Aorta (tissue), 5 donors: ENCODE measurements around the gene MARCHF6. TPM values are rescaled to one million over a fixed set of nuclear protein-coding genes. Genes with fewer than 3 reads are reported as not detected.

Experiments used
- ATAC-seq: fragments of 200-7000 bp; cut with Tn5 transposase; one replicate; pipeline ENCODE4 v1.9.1; 2022; ENCODE audit warnings: moderate library complexity; ENCODE audit not compliant: low FRiP score
- DNase-seq, 2 donors: peaks; one replicate each; pipeline ENCODE4 v3.0.0-alpha.2; 2020
- H3K27ac ChIP-seq, 2 donors: one replicate each; pipeline ENCODE4 v1.5.1; 2013; ENCODE audit warnings: low read length in 2 of 2, mild to moderate bottlenecking in 2 of 2, moderate library complexity in 2 of 2, control low read depth in 1 of 2, inconsistent platforms in 1 of 2, low read depth in 1 of 2
- H3K27me3 ChIP-seq, 2 donors: one replicate each; pipeline ENCODE4 v1.6.1; 2013; ENCODE audit warnings: control low read depth in 1 of 2, low read length in 1 of 2, mild to moderate bottlenecking in 1 of 2, moderate library complexity in 1 of 2; ENCODE audit not compliant: insufficient read depth in 2 of 2, control insufficient read depth in 1 of 2
- H3K36me3 ChIP-seq, 2 donors: one replicate each; pipeline ENCODE4 v1.6.1; 2013; ENCODE audit warnings: control low read depth in 1 of 2, low read length in 1 of 2, mild to moderate bottlenecking in 1 of 2; ENCODE audit not compliant: insufficient read depth in 2 of 2, control insufficient read depth in 1 of 2
- H3K4me1 ChIP-seq, 2 donors: one replicate each; pipeline ENCODE4 v1.6.1; 2013; ENCODE audit warnings: low read length in 2 of 2, control low read depth in 1 of 2, mild to moderate bottlenecking in 1 of 2, moderate library complexity in 1 of 2; ENCODE audit not compliant: insufficient read depth in 2 of 2, control insufficient read depth in 1 of 2
- H3K4me3 ChIP-seq, 2 donors: one replicate each; pipeline ENCODE4 v1.5.1; 2013; ENCODE audit warnings: low read length in 2 of 2, control low read depth in 1 of 2, mild to moderate bottlenecking in 1 of 2
- H3K9me3 ChIP-seq: one replicate; pipeline ENCODE4 v1.6.1; 2013; ENCODE audit warnings: mild to moderate bottlenecking, low read length; ENCODE audit not compliant: control insufficient read depth
- WGBS, 2 donors: extraction: QIAGEN DNeasy Blood & Tissue Kit; methylation state at CpG; one replicate each; pipeline ENCODE4 v1.1.7; 2013; 5-methylcytosine and 5-hydroxymethylcytosine counted together
- intact Hi-C, 2 donors: fragments of 100-400 bp; cut with DNase I; formaldehyde crosslinking; loops; one replicate each; pipeline versions ENCODE4 v1.14.2 to v1.15.0; 2022
- polyA plus RNA-seq, 2 donors: library from polyadenylated mRNA; stranded (reverse); fragments of 200-250 nt; gene quantifications; one replicate each; pipeline ENCODE4 v1.2.3, GENCODE V29; 2013
- total RNA-seq, 2 donors: library from RNA; stranded (reverse); fragmentation: NEBNext Ultra II Directional; extraction: Animal tissue kit (Norgen Biotek cat#: 25700); gene quantifications; one replicate each; pipeline ENCODE4 v1.2.1, GENCODE V29; 2021
- donor health status: healthy with polysubstance abuse.
- donor health status: Bipolar disorder and iron deficiency.
- donor health status: DM: no; HTN: no; CAD: no.
- donor health status: DM: no; HTN: no; CAD: no.
- donor health status: DM: yes; HTN: yes; CAD: no.

MARCHF6 gene
- total and polyA plus RNA-seq, 4 donors: 27.7 to 153 (median 111) TPM

DNA sequence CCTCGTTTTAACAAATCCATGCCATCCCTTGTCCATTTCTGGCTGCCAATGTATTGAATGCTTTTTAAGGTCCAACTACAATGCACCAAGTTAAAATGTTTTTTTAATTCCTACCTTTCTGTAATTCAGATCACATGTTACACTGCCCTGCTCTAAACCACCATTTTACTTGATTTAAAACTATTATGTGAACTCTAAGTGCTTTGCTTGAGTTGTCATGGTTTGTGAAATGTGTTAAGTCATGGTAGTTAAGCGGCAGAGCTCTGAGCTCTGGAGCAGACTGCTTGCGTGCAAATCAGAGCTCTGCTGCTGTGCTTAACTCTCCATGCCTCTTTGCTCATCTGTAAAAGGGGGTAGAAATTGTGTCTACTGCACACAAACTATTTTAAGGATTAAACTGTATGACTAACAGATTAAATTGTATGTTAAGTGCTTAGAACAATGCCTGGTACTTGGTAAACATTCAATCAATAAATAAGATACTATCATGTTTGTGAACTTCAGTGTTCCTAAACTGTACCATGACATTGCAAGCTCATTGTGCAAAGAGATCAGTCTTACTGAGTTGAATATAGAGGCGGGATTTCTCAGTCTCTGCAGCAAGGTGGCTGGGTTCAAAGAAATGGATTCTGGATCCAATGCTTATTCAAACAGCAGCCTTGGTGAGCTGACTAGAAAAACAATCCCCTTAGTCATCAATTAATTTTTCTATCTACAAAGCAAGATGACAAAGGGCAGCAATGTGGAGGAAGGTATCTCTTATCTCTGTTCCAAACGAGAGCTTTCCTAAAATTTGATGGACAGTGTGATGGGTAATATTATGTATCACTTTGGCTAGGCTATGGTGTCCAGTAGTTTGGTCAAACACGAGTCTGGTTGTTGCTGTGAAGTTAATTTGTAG is 29.7 kb upstream of the MARCHF6 start:
- Histone ChIP-seq H3K9me3 (no peaks in the 10 kb centered on the region), H3K36me3 (no peaks in the 10 kb centered on the region), H3K4me1 (peaks cover 0 to 3% of the 10 kb centered on the region in 2 donors), H3K27me3 (no peaks in the 10 kb centered on the region), H3K4me3 (no peak overlapping the region), H3K27ac (no peak overlapping the region)
- intact Hi-C loops: no loop called here
- ATAC-seq (no peak), DNase-seq (no peak)
- WGBS, 2 donors: 57 to 62% methylated on average over 6 of the region's 6 CpGs

DNA sequence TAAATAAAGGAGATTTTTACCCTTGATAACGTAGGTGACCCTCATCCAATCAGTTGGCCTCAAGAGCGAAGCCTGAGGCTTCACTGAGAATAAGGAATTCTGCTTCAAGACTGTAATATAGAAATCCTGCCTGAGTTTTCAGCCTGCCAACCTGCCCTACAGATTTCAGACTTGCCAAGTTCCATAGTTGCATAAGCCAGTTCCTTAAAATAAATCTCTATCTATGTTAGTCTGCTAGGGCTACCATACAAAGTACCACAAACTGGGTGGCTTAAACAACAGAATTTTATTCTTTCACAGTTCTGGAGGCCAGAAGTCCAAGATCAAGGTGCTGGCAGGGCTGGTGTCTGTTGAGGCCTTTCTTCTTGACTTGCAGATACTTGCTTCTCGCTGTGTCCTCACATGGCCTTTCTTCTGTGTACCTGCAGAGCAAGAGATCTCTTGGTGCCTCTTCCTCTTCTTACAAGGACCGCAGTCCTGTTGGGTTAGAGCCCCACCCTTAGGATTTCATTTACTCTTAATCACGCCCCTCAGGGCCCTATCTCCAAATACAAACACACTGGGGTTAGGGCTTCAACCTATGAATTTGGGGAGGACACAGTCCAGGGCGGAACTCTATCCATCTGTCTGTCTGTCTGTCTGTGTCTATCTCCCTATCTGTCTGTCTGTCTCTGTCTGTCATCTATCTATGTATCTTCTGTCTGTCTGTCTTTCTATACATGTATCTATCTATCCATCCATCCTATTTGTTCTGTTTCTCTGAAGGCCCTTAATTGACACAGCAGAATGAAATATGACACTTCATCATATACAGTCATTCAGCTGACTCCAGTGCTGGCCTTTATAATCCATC is 28.8 kb upstream of the MARCHF6 start:
- H3K27ac ChIP-seq: no peak overlapping the region
- 61 to 65% methylated on average over 6 of the region's 6 CpGs for WGBS, 2 donors
- H3K27me3 ChIP-seq: no peaks in the 10 kb centered on the region
- intact Hi-C loops: no loop called here
- ATAC-seq (no peak), DNase-seq (no peak)
- no peak overlapping the region for H3K4me3 ChIP-seq
- peaks cover 0 to 3% of the 10 kb centered on the region in 2 donors for H3K4me1 ChIP-seq
- no peaks in the 10 kb centered on the region for H3K36me3 ChIP-seq
- no peaks in the 10 kb centered on the region for H3K9me3 ChIP-seq

DNA sequence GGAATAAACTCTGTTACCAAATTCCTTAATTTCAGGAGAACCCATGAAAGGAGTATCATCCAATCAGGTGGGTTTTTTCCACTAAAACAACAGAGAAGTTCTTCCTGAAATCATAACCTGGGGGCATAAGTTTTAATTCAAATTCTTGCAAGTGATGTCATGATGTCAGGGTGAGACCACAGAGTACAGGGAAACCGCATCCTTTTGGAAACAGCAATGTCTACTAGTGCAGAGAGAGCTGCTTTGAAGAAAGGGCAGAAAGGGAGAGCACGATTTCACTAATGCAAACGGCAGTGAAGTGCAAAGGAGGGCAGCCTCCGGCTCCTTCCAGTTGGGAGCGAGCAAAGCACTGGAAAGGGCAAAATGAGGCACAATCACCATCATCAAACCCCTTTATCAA is 25.2 kb upstream of the MARCHF6 start:
- DNase-seq (no peak), ATAC-seq (no peak)
- Histone ChIP-seq H3K27me3 (no peaks in the 10 kb centered on the region), H3K9me3 (no peaks in the 10 kb centered on the region), H3K27ac (no peak overlapping the region), H3K4me3 (no peak overlapping the region), H3K4me1 (peaks cover 9 to 11% of the 10 kb centered on the region in 2 donors), H3K36me3 (no peaks in the 10 kb centered on the region)
- 93 to 99% methylated on average over 5 of the region's 5 CpGs for WGBS, 2 donors
- intact Hi-C loops: no loop called here

GRCh38 chr5:10329446-10329819 is 24.1 kb upstream of the MARCHF6 start:
- WGBS, 2 donors: 20 to 26% methylated on average over 2 of the region's 2 CpGs
- Histone ChIP-seq H3K4me3 (no peak overlapping the region), H3K27ac (peak overlapping the region in 1 of 2 donors; percentile 29), H3K36me3 (no peaks in the 10 kb centered on the region), H3K9me3 (no peaks in the 10 kb centered on the region), H3K4me1 (peaks cover 9 to 11% of the 10 kb centered on the region in 2 donors), H3K27me3 (no peaks in the 10 kb centered on the region)
- intact Hi-C loops: no loop called here
- no peak for ATAC-seq
- no peak for DNase-seq

GRCh38 chr5:10329820-10330481 is 23.5 kb upstream of the MARCHF6 start:
- intact Hi-C loops: no loop called here
- peak overlapping the region; percentile 48 to 76 for H3K27ac ChIP-seq

GRCh38 chr5:10330511-10331230 is 22.8 kb upstream of the MARCHF6 start:
- Histone ChIP-seq H3K27me3 (no peaks in the 10 kb centered on the region), H3K4me3 (no peak overlapping the region), H3K27ac (peak overlapping the region; percentile 48 to 76), H3K9me3 (no peaks in the 10 kb centered on the region), H3K4me1 (peaks cover 6 to 11% of the 10 kb centered on the region in 2 donors), H3K36me3 (no peaks in the 10 kb centered on the region)
- whole genome bisulfite sequencing, 2 donors: 44 to 48% methylated on average over 10 of the region's 10 CpGs
- peak; percentile 31 for ATAC-seq
- DNase-seq: no peak
- intact Hi-C loops: no loop called here

More at GRCh38 chr5:10329820-10330481, 23.5 kb upstream of the MARCHF6 start:
- 9 to 10% methylated on average over 7 of the region's 7 CpGs for WGBS, 2 donors
- Histone ChIP-seq H3K9me3 (no peaks in the 10 kb centered on the region), H3K36me3 (no peaks in the 10 kb centered on the region), H3K27me3 (no peaks in the 10 kb centered on the region), H3K4me3 (no peak overlapping the region), H3K4me1 (peaks cover 6 to 11% of the 10 kb centered on the region in 2 donors)
- ATAC-seq (peak; percentile 58), DNase-seq (peak in 1 of 2 donors; percentile 56)

- 34 to 39% methylated on average over 7 of the region's 7 CpGs for WGBS, 2 donors
- Histone ChIP-seq H3K27me3 (no peaks in the 10 kb centered on the region), H3K36me3 (no peaks in the 10 kb centered on the region), H3K4me3 (no peak overlapping the region), H3K4me1 (peaks cover 6 to 11% of the 10 kb centered on the region in 2 donors), H3K9me3 (no peaks in the 10 kb centered on the region), H3K27ac (no peak overlapping the region)
- intact Hi-C loops: no loop called here
- ATAC-seq: peak; percentile 21
- peak in 1 of 2 donors; percentile 72 for DNase-seq
Observed at GRCh38 chr5:10331341-10331796, 22.1 kb upstream of the MARCHF6 start.

DNA sequence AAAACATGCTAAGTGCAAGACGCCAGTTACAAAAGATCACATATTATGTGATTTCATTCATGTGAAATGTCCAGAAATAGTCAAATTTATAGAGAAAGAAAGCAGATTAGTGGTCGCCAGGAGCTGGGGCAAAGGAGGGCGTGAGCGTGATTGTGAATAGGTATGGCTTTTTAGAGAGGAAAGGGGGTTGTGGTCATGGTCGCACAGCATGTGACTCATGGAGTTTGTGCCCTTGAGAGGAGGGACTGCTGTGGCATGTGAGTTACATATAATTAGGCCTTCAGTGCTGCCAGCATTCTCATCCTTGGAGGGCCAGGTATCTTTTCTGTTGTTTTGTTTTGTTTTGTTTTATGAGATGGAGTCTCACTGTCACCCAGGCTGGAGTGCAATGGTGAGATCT is 21.2 kb upstream of the MARCHF6 start:
- Histone ChIP-seq H3K27me3 (no peaks in the 10 kb centered on the region), H3K27ac (no peak overlapping the region), H3K36me3 (no peaks in the 10 kb centered on the region), H3K4me1 (peaks cover 6 to 11% of the 10 kb centered on the region in 2 donors), H3K4me3 (no peak overlapping the region), H3K9me3 (no peaks in the 10 kb centered on the region)
- DNase-seq (no peak), ATAC-seq (no peak)
- 91% methylated on average over 5 of the region's 5 CpGs for WGBS, 2 donors
- intact Hi-C loops: no loop called here
